MM.1S (cell line): Measurements from ENCODE around the gene SERPINI2.
"Not testable (repeated sequence)": the region's sequence is repeated elsewhere in the genome, so short reads cannot be mapped to it uniquely, and the experiment has no call there.

Source experiments
- DNase-seq: peaks from one replicate; pipeline ENCODE4 v3.0.0-alpha.2; 2015
- H2AFZ ChIP-seq: fragments of 300-600 bp; sonication (generic); 2 replicates; pipeline ENCODE4 v1.6.0; 2016; ENCODE audit warnings: antibody characterized with exemption, low read length
- H3F3A ChIP-seq: fragments of 300-600 bp; sonication (generic); 2 replicates; pipeline ENCODE4 v1.6.1; 2016; ENCODE audit warnings: mild to moderate bottlenecking, antibody characterized with exemption, low read length, moderate library complexity, mixed read lengths; ENCODE audit not compliant: insufficient read depth
- H3K27ac ChIP-seq: fragments of 300-600 bp; sonication (generic); 2 replicates; pipeline ENCODE4 v1.5.1; 2016; ENCODE audit warnings: mild to moderate bottlenecking, low read length
- H3K27me3 ChIP-seq: fragments of 300-600 bp; sonication (generic); replicated peaks from 2 replicates; pipeline ENCODE4 v1.6.0; 2016; ENCODE audit warnings: low read length; ENCODE audit not compliant: insufficient read depth
- H3K36me3 ChIP-seq: fragments of 300-600 bp; sonication (generic); replicated peaks from 2 replicates; pipeline ENCODE4 v1.6.1; 2016; ENCODE audit warnings: mild to moderate bottlenecking, low read length, mixed read lengths; ENCODE audit not compliant: insufficient read depth
- H3K4me1 ChIP-seq: fragments of 300-600 bp; sonication (generic); 2 replicates; pipeline ENCODE4 v1.6.1; 2016; ENCODE audit warnings: low read length, mixed read lengths
- H3K4me2 ChIP-seq: fragments of 300-600 bp; sonication (generic); 2 replicates; pipeline ENCODE4 v1.6.0; 2016; ENCODE audit warnings: low read depth, low read length
- H3K4me3 ChIP-seq: fragments of 300-600 bp; sonication (generic); 2 replicates; pipeline ENCODE4 v1.5.1; 2016; ENCODE audit warnings: low read length, mixed read lengths
- H3K79me2 ChIP-seq: fragments of 300-600 bp; sonication (generic); 2 replicates; pipeline ENCODE4 v1.6.1; 2016; ENCODE audit warnings: mixed run types, low read length, mixed read lengths
- H3K9ac ChIP-seq: fragments of 300-600 bp; sonication (generic); 2 replicates; pipeline ENCODE4 v1.6.1; 2016; ENCODE audit warnings: low read length, mixed read lengths
- H3K9me2 ChIP-seq: fragments of 300-600 bp; sonication (generic); replicated peaks from 2 replicates; pipeline ENCODE4 v1.6.1; 2016; ENCODE audit warnings: mild to moderate bottlenecking, low read length, mixed read lengths; ENCODE audit not compliant: insufficient read depth
- H3K9me3 ChIP-seq: fragments of 300-600 bp; sonication (generic); replicated peaks from 2 replicates; pipeline ENCODE4 v1.6.1; 2016; ENCODE audit warnings: mild to moderate bottlenecking, low read length, mixed read lengths; ENCODE audit not compliant: insufficient read depth
- H4K20me1 ChIP-seq: fragments of 300-600 bp; sonication (generic); 2 replicates; pipeline ENCODE4 v1.6.1; 2016; ENCODE audit warnings: mild to moderate bottlenecking, low read length, moderate library complexity, mixed read lengths; ENCODE audit not compliant: insufficient read depth
- CTCF ChIP-seq: fragments of 300-600 bp; sonication (generic); IDR thresholded peaks from 2 replicates; pipeline ENCODE4 v1.5.1; 2016; ENCODE audit warnings: antibody characterized with exemption, low read length, mixed read lengths
- EZH2 ChIP-seq: fragments of 300-600 bp; sonication (generic); optimal IDR thresholded peaks from 2 replicates; pipeline ENCODE3; 2017; ENCODE audit warnings: low read depth, mild to moderate bottlenecking, antibody characterized with exemption, low read length, mixed read lengths
- EZH2phosphoT487 ChIP-seq: fragments of 300-600 bp; sonication (generic); IDR thresholded peaks from 2 replicates; pipeline ENCODE4 v1.6.1; 2018; ENCODE audit warnings: antibody characterized with exemption, low read length

Gene SERPINI2

GRCh38 chr3:167445491-167445890 is 28.4 kb downstream of the SERPINI2 start:
- H3K27me3 ChIP-seq, result no peaks in the 10 kb centered on the region
- no peak for TF ChIP-seq EZH2
- no peak overlapping the region for H2AFZ ChIP-seq
- no peaks in the 10 kb centered on the region for H3F3A ChIP-seq
- H3K9me3 ChIP-seq, result no peaks in the 10 kb centered on the region
- no peak overlapping the region for H3K4me3 ChIP-seq
- no peaks in the 10 kb centered on the region for H4K20me1 ChIP-seq
- no peak overlapping the region for H3K27ac ChIP-seq
- H3K4me2 ChIP-seq, result no peak overlapping the region
- no peaks in the 10 kb centered on the region for H3K79me2 ChIP-seq
- DNase-seq, result peak; percentile 4
- no peaks in the 10 kb centered on the region for H3K36me3 ChIP-seq
- no peaks in the 10 kb centered on the region for H3K4me1 ChIP-seq
- no peak overlapping the region for H3K9ac ChIP-seq
- no peaks in the 10 kb centered on the region for H3K9me2 ChIP-seq

- Histone ChIP-seq H2AFZ (no peak overlapping the region), H3K27ac (no peak overlapping the region), H3K9me3 (no peaks in the 10 kb centered on the region), H3K36me3 (no peaks in the 10 kb centered on the region), H3K27me3 (no peaks in the 10 kb centered on the region), H3K4me1 (no peaks in the 10 kb centered on the region), H3F3A (no peaks in the 10 kb centered on the region), H3K9me2 (no peaks in the 10 kb centered on the region), H3K79me2 (no peaks in the 10 kb centered on the region), H3K4me2 (no peak overlapping the region), H3K9ac (no peak overlapping the region), H3K4me3 (no peak overlapping the region), H4K20me1 (no peaks in the 10 kb centered on the region)
- peak; percentile 1 for DNase-seq
- TF ChIP-seq CTCF (no peak), EZH2phosphoT487 (no peak), EZH2 (no peak)
Measured at GRCh38 chr3:167441256-167441655, 32.6 kb downstream of the SERPINI2 start.

- Histone ChIP-seq H2AFZ (no peak overlapping the region), H3K9ac (no peak overlapping the region), H3K9me3 (no peaks in the 10 kb centered on the region), H3K9me2 (no peaks in the 10 kb centered on the region), H3K36me3 (no peaks in the 10 kb centered on the region), H3K4me1 (no peaks in the 10 kb centered on the region), H3K27me3 (no peaks in the 10 kb centered on the region), H3K4me2 (no peak overlapping the region), H3K27ac (no peak overlapping the region), H3K4me3 (no peak overlapping the region), H4K20me1 (no peaks in the 10 kb centered on the region), H3K79me2 (no peaks in the 10 kb centered on the region), H3F3A (no peaks in the 10 kb centered on the region)
- DNase-seq, result peak; percentile 2
- TF ChIP-seq EZH2, result no peak
- TF ChIP-seq EZH2phosphoT487, result no peak
- TF ChIP-seq CTCF, result no peak
Measured at GRCh38 chr3:167437428-167438139, 36.3 kb downstream of the SERPINI2 start.

- H3K27me3 ChIP-seq, H3K36me3 ChIP-seq, H4K20me1 ChIP-seq, DNase-seq, H3K9ac ChIP-seq, H3K4me1 ChIP-seq, H3K4me3 ChIP-seq, H3K27ac ChIP-seq, H3K79me2 ChIP-seq, H3K4me2 ChIP-seq, H3K9me3 ChIP-seq, H3K9me2 ChIP-seq, H2AFZ ChIP-seq, H3F3A ChIP-seq: not testable (repeated sequence)
Measured at GRCh38 chr3:167426962-167427361, 46.9 kb downstream of the SERPINI2 start.

GRCh38 chr3:167422396-167422795 is 51.4 kb downstream of the SERPINI2 start:
- H3K9me2 ChIP-seq, H3K4me2 ChIP-seq, H3F3A ChIP-seq, H3K27ac ChIP-seq, H3K9ac ChIP-seq, H3K27me3 ChIP-seq, H3K4me3 ChIP-seq, H3K79me2 ChIP-seq, H3K9me3 ChIP-seq, DNase-seq, H3K4me1 ChIP-seq, H4K20me1 ChIP-seq, H3K36me3 ChIP-seq, H2AFZ ChIP-seq: not testable (repeated sequence)
